Thoracic aorta (tissue), 2 donors: ENCODE results near the gene KIAA0753. TPM values are rescaled to one million over a fixed set of nuclear protein-coding genes. Genes with fewer than 3 reads are reported as not detected.

Source experiments
- ATAC-seq: fragments of 150-250 bp; one replicate; pipeline ENCODE4 v1.8.0; 2017; ENCODE audit warnings: low read depth; ENCODE audit not compliant: insufficient number of reproducible peaks, low FRiP score
- DNase-seq: peaks from one replicate; pipeline ENCODE4 v3.0.0-alpha.2; 2020; ENCODE audit warnings: low spot score
- H3K27ac ChIP-seq, 2 donors: fragments of 200-600 bp; sonication (generic); 1 replicate in 1 of 2; 2 replicates in 1 of 2; pipeline ENCODE4 v1.5.1; 2016; ENCODE audit warnings: mild to moderate bottlenecking in 2 of 2, moderate library complexity in 2 of 2
- H3K27me3 ChIP-seq: fragments of 200-600 bp; sonication (generic); replicated peaks from 2 replicates; pipeline ENCODE4 v1.6.0; 2016; ENCODE audit warnings: mild to moderate bottlenecking; ENCODE audit not compliant: insufficient read depth
- H3K36me3 ChIP-seq: fragments of 200-600 bp; sonication (generic); one replicate; pipeline ENCODE4 v1.5.1; 2016
- H3K4me1 ChIP-seq, 2 donors: fragments of 200-600 bp; sonication (generic); 1 replicate in 1 of 2; 2 replicates in 1 of 2; pipeline versions ENCODE4 v1.5.1 to v1.6.0; 2016; ENCODE audit warnings: low read depth in 2 of 2, mild to moderate bottlenecking in 1 of 2; ENCODE audit not compliant: control insufficient read depth in 1 of 2
- H3K4me3 ChIP-seq: fragments of 200-600 bp; sonication (generic); 2 replicates; pipeline ENCODE4 v1.5.1; 2016; ENCODE audit warnings: mild to moderate bottlenecking
- H3K9me3 ChIP-seq: fragments of 200-600 bp; sonication (generic); 2 replicates; pipeline ENCODE4 v1.5.1; 2016
- total RNA-seq, 2 donors: library from RNA; depleted of rRNA; stranded (reverse); fragments of >200 nt; gene quantifications; one replicate each; pipeline versions ENCODE4 v1.1.0 to v1.2.3, GENCODE V29; 2016
- TF ChIP-seq, protein P1 (sequence below): fragments of 200-600 bp; sonication (generic); IDR thresholded peaks from one replicate; pipeline ENCODE4 v1.5.1; 2019; ENCODE audit warnings: antibody characterized with exemption

KIAA0753 gene
- total RNA-seq, 2 donors from 2014 or later = 15.9 to 27.5 TPM

DNA sequence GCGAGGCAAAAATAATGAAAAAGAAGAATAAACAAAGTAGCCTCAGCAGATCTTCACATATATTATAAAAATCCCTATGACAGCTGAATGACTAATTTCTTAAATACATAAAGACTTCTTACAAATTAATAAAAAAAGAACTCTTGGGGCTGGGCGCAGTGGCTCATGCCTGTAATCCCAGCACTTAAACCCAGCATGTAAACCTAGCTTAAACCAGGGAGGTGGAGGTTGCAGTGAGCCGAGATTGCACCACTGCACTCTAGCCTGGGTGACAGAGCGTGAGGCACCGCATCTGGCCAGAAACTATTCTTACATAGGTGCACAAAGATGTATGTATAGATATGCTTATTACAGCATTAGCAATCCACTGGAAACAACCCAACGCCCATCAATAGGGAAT, 38.7 kb upstream of the KIAA0753 start:
- no peaks in the 10 kb centered on the region for H3K27me3 ChIP-seq
- H3K9me3 ChIP-seq = no peaks in the 10 kb centered on the region
- no peak overlapping the region for H3K4me3 ChIP-seq
- ATAC-seq (no peak), DNase-seq (no peak)
- H3K4me1 ChIP-seq = no peaks in the 10 kb centered on the region
- H3K36me3 ChIP-seq = no peaks in the 10 kb centered on the region
- H3K27ac ChIP-seq = no peak overlapping the region
- TF ChIP-seq, protein P1, sequence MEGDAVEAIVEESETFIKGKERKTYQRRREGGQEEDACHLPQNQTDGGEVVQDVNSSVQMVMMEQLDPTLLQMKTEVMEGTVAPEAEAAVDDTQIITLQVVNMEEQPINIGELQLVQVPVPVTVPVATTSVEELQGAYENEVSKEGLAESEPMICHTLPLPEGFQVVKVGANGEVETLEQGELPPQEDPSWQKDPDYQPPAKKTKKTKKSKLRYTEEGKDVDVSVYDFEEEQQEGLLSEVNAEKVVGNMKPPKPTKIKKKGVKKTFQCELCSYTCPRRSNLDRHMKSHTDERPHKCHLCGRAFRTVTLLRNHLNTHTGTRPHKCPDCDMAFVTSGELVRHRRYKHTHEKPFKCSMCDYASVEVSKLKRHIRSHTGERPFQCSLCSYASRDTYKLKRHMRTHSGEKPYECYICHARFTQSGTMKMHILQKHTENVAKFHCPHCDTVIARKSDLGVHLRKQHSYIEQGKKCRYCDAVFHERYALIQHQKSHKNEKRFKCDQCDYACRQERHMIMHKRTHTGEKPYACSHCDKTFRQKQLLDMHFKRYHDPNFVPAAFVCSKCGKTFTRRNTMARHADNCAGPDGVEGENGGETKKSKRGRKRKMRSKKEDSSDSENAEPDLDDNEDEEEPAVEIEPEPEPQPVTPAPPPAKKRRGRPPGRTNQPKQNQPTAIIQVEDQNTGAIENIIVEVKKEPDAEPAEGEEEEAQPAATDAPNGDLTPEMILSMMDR = no peak

DNA sequence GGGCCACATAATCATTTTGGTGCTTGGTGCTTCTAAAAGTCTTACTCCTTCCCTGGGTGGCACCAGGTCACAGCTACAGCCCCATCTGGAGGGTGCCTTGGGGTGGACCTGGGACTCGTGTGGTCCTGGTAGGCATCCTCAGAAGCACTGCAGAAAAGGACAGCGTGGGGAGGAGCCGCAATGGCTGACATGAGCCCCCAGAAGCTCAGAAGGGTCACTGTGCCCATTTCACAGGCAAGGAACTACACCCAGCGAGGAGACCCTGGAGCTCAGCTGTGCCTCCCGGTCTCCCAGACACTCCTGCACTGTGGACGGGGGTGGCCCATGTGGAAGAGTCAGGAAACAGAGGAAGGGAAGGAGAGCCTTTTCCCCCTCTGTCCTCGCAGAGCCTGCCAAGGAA, 37.4 kb upstream of the KIAA0753 start:
- Histone ChIP-seq H3K36me3 (no peaks in the 10 kb centered on the region), H3K4me3 (no peak overlapping the region), H3K27ac (no peak overlapping the region), H3K4me1 (no peaks in the 10 kb centered on the region), H3K9me3 (no peaks in the 10 kb centered on the region), H3K27me3 (no peaks in the 10 kb centered on the region)
- DNase-seq (no peak), ATAC-seq (no peak)
- TF ChIP-seq, protein P1 = no peak

DNA sequence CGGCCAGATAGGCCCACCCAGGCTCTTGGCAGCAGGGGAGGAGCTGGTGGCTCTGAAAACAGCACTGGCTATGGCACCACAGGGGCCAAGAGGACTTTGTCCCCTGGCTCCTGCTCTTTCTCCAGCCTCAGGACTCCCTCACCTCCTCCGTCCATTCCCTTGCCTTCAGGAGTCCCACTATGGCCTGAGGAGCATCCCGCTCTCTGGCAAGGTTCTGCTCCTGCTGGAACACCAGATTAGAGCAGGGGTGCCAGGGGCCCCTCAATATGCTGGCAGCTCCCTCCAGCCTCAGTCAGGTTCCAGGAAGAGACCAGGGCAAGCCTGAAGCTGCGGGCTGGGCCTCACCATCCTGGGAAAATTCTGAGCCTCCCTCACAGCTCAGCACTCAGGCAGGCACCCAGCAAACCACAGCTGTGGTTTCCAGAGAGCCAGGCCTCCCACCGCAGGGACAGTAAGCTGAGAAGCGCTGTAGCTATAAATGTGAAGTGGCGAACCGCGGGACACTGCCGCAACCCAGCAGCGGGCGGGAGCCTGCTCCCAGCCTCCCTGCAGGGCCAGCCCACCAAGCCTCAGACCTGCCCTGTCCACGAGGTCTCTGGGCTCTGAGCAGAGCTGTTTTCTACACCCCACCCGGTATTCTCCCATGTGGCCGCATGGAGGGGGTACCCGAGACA, 36.8 kb upstream of the KIAA0753 start:
- no peak overlapping the region for H3K4me3 ChIP-seq
- no peak for ATAC-seq
- no peaks in the 10 kb centered on the region for H3K36me3 ChIP-seq
- H3K27ac ChIP-seq = no peak overlapping the region
- H3K4me1 ChIP-seq = no peaks in the 10 kb centered on the region
- TF ChIP-seq, protein P1 = no peak
- H3K27me3 ChIP-seq = no peaks in the 10 kb centered on the region
- H3K9me3 ChIP-seq = no peaks in the 10 kb centered on the region
- no peak for DNase-seq

DNA sequence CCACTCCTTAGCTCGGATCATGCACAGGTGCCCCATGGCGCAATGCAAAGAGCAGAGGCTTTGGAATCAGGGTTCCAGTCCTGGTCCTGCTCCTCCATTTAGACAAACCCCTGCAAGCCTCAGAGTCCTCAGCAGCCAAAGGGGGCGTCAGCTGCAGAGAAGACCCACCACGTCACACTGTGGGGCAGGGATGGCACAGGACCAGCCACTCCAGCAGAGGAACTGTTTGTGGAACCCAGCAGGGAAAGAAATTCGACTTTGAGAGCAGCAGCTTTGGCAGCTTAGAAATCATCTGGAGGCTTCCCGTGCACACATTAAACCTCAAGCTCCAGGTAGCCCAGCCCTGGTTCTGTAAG, 36.3 kb upstream of the KIAA0753 start:
- TF ChIP-seq, protein P1 = no peak
- Histone ChIP-seq H3K9me3 (no peaks in the 10 kb centered on the region), H3K4me1 (no peaks in the 10 kb centered on the region), H3K27ac (no peak overlapping the region), H3K27me3 (no peaks in the 10 kb centered on the region), H3K4me3 (no peak overlapping the region), H3K36me3 (no peaks in the 10 kb centered on the region)
- DNase-seq = no peak
- ATAC-seq = no peak

DNA sequence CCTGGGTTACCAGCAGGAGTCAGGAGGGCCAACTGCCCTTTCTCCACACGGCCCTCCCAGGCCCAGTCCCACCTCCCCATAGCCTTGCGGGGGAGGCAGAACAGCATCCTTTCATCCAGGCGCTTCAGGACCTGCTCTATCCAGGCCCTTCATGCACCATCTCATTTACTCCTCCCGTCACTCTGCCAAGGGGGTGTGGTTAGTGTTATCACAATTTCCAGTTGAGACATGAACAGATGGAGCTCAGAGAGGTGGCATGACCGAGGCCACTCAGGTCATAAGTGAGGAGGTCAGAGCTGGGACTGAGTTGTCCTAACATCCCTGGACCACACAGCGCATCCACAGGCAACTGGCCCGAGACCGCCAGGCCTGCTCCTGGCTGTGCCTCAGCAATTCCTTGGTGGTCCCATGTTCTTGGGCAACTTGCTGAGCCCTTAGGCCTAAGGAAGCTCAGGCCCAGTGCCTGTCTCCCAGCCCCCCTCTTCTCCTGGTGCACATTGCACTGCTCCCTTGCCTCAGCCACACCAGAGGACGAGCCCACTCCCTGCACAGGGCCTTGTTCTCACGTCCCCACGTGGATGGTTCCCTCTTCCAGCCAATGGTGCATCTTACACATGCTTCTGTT, 34.8 kb upstream of the KIAA0753 start:
- no peak overlapping the region for H3K4me3 ChIP-seq
- H3K4me1 ChIP-seq = no peaks in the 10 kb centered on the region
- H3K36me3 ChIP-seq = no peaks in the 10 kb centered on the region
- no peaks in the 10 kb centered on the region for H3K27me3 ChIP-seq
- no peak overlapping the region for H3K27ac ChIP-seq
- DNase-seq = no peak
- no peaks in the 10 kb centered on the region for H3K9me3 ChIP-seq
- no peak for ATAC-seq
- TF ChIP-seq, protein P1 = no peak
